Epithelial cell of proximal tubule (primary cell): ENCODE results near the gene RNU4-1. TPM values are rescaled to one million over a fixed set of nuclear protein-coding genes. Genes with fewer than 3 reads are reported as not detected.

Experiments
- DNase-seq: peaks from one replicate; pipeline ENCODE4 v3.0.0-alpha.2; 2011; ENCODE audit warnings: low read depth
- H3K4me3 ChIP-seq: 2 replicates; pipeline ENCODE4 v1.5.1; 2011; ENCODE audit warnings: low read depth, mild to moderate bottlenecking, low read length
- CTCF ChIP-seq: conservative IDR thresholded peaks from 2 replicates; pipeline ENCODE4 v1.5.1; 2012; ENCODE audit warnings: low read depth, mild to moderate bottlenecking, low read length
- total RNA-seq: library from RNA; depleted of rRNA; stranded (reverse); fragments of >200 nt; gene quantifications from 2 replicates; pipeline ENCODE4 v1.2.3, GENCODE V29; 2015

Gene RNU4-1
- total RNA-seq, 1 donor from 2014 or later = under 0.01 TPM

GRCh38 chr12:120263748-120264085, 29.3 kb downstream of the RNU4-1 start:
- no peak for DNase-seq
- no peak for TF ChIP-seq CTCF
- H3K4me3 ChIP-seq = peak overlapping the region; percentile 82

- peak overlapping the region; percentile 82 for H3K4me3 ChIP-seq
- no peak for DNase-seq
- TF ChIP-seq CTCF = no peak
These were observed 29.9 kb downstream of the RNU4-1 start for GRCh38 chr12:120262852-120263747.

- no peak for DNase-seq
- TF ChIP-seq CTCF = no peak
- peak overlapping the region; percentile 82 for H3K4me3 ChIP-seq
These were observed 30.8 kb downstream of the RNU4-1 start for GRCh38 chr12:120261951-120262851.

- no peak overlapping the region for H3K4me3 ChIP-seq
- TF ChIP-seq CTCF = no peak
- no peak for DNase-seq
These were observed 32.4 kb downstream of the RNU4-1 start for GRCh38 chr12:120260607-120261006.

GRCh38 chr12:120259418-120260202, 33.4 kb downstream of the RNU4-1 start:
- no peak for DNase-seq
- no peak for TF ChIP-seq CTCF

GRCh38 chr12:120258323-120258896, 34.6 kb downstream of the RNU4-1 start:
- no peak for TF ChIP-seq CTCF
- H3K4me3 ChIP-seq = no peak overlapping the region
- no peak for DNase-seq

More at GRCh38 chr12:120259418-120260202, 33.4 kb downstream of the RNU4-1 start:
- H3K4me3 ChIP-seq = no peak overlapping the region
